ENCODE results near the gene UBE3D.
"Not testable (repeated sequence)": the region's sequence is repeated elsewhere in the genome, so short reads cannot be mapped to it uniquely, and the experiment has no call there.

Gene UBE3D

DNA sequence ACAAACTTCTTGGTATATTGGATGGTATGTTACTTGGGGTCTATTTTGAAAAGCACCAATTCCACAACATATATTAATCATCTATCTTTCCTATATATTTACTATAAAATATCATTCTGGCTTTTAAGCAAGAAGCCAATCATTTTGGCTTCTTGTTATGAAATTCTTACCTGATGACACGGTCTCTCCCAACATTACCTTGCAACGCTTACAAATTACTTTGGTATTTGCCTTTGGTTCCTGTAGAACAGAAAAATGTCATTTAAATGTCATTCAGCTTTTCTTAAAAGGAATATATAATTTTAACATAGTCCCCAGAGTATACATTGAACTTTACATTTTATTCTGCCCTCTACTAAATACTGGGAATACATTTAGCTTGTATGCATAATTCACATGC is 27.4 kb downstream of the UBE3D start:
- no peak overlapping the region for H2AFZ ChIP-seq (ENCODE audit: low read length)
- no peak for DNase-seq
- no peak overlapping the region for H3K4me3 ChIP-seq (ENCODE audit: low read length)
- no peaks in the 10 kb centered on the region for H3K9me2 ChIP-seq (replicated peaks; ENCODE audit: insufficient read depth, low read length)
- H3K27ac ChIP-seq (ENCODE audit: low read length), result no peak overlapping the region
- H3K27me3 ChIP-seq (replicated peaks; ENCODE audit: insufficient read depth, low read length), result no peaks in the 10 kb centered on the region
- TF ChIP-seq EZH2phosphoT487 (IDR thresholded peaks at IDR 0.05; ENCODE audit: low read length) (no peak), EZH2 (optimal IDR thresholded peaks at IDR 0.05; ENCODE audit: low read depth, low read length) (no peak)
- TF ChIP-seq, protein P1, sequence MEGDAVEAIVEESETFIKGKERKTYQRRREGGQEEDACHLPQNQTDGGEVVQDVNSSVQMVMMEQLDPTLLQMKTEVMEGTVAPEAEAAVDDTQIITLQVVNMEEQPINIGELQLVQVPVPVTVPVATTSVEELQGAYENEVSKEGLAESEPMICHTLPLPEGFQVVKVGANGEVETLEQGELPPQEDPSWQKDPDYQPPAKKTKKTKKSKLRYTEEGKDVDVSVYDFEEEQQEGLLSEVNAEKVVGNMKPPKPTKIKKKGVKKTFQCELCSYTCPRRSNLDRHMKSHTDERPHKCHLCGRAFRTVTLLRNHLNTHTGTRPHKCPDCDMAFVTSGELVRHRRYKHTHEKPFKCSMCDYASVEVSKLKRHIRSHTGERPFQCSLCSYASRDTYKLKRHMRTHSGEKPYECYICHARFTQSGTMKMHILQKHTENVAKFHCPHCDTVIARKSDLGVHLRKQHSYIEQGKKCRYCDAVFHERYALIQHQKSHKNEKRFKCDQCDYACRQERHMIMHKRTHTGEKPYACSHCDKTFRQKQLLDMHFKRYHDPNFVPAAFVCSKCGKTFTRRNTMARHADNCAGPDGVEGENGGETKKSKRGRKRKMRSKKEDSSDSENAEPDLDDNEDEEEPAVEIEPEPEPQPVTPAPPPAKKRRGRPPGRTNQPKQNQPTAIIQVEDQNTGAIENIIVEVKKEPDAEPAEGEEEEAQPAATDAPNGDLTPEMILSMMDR (IDR thresholded peaks at IDR 0.05; ENCODE audit: low read length), result no peak
- H3K9me3 ChIP-seq (replicated peaks; ENCODE audit: insufficient read depth, low read length), result no peaks in the 10 kb centered on the region
- no peak overlapping the region for H3K9ac ChIP-seq (ENCODE audit: low read length)
- no peaks in the 10 kb centered on the region for H3F3A ChIP-seq (ENCODE audit: insufficient read depth, low read length)
- H3K79me2 ChIP-seq (ENCODE audit: low read length), result no peaks in the 10 kb centered on the region
- no peaks in the 10 kb centered on the region for H3K36me3 ChIP-seq (replicated peaks; ENCODE audit: insufficient read depth, low read length)
- H3K4me1 ChIP-seq (ENCODE audit: low read length), result no peaks in the 10 kb centered on the region
- H3K4me2 ChIP-seq (ENCODE audit: low read depth, low read length), result no peak overlapping the region
- no peaks in the 10 kb centered on the region for H4K20me1 ChIP-seq (ENCODE audit: insufficient read depth, low read length)

GRCh38 chr6:83031689-83032088 is 34.0 kb downstream of the UBE3D start:
- TF ChIP-seq EZH2phosphoT487 (IDR thresholded peaks at IDR 0.05; ENCODE audit: low read length) (no peak), EZH2 (optimal IDR thresholded peaks at IDR 0.05; ENCODE audit: low read depth, low read length) (no peak)
- TF ChIP-seq, protein P1 (IDR thresholded peaks at IDR 0.05; ENCODE audit: low read length), result no peak
- H3K9ac ChIP-seq (ENCODE audit: low read length), result no peak overlapping the region
- H3K79me2 ChIP-seq (ENCODE audit: low read length), result no peaks in the 10 kb centered on the region
- 0 out of 2 replicates have a peak, but pooled peaks cover 6% of the 10 kb centered on the region for H3K4me1 ChIP-seq (ENCODE audit: low read length)
- H3K9me2 ChIP-seq (replicated peaks; ENCODE audit: insufficient read depth, low read length), result no peaks in the 10 kb centered on the region
- no peak overlapping the region for H2AFZ ChIP-seq (ENCODE audit: low read length)
- DNase-seq, result no peak
- no peak overlapping the region for H3K4me3 ChIP-seq (ENCODE audit: low read length)
- H3K27me3 ChIP-seq (replicated peaks; ENCODE audit: insufficient read depth, low read length), result no peaks in the 10 kb centered on the region
- no peaks in the 10 kb centered on the region for H3F3A ChIP-seq (ENCODE audit: insufficient read depth, low read length)
- H3K27ac ChIP-seq (ENCODE audit: low read length), result no peak overlapping the region
- no peaks in the 10 kb centered on the region for H4K20me1 ChIP-seq (ENCODE audit: insufficient read depth, low read length)
- H3K36me3 ChIP-seq (replicated peaks; ENCODE audit: insufficient read depth, low read length), result no peaks in the 10 kb centered on the region
- H3K4me2 ChIP-seq (ENCODE audit: low read depth, low read length), result no peak overlapping the region
- H3K9me3 ChIP-seq (replicated peaks; ENCODE audit: insufficient read depth, low read length), result no peaks in the 10 kb centered on the region

DNA sequence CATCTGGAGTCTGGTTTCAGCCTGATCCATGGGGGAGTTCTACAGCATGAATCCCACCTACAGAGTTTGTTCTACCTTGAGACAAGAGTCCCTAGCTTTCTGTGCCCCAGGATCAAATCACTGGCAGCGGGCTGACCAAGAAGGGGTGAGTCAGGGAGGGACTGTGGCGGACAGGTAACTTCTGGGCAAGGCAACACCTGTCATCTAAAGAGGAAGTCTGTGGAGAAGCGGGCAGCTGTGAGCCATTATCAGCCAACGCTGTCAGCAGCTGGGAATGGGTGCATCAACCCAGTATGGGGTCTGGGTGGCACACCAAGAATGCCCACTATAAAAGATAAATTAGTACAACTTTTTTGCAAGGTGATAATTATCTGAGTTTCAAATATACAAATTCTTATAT is 45.9 kb downstream of the UBE3D start:
- Histone ChIP-seq H3F3A (ENCODE audit: insufficient read depth, low read length) (no peaks in the 10 kb centered on the region), H3K4me2 (ENCODE audit: low read depth, low read length) (no peak overlapping the region), H3K27me3 (replicated peaks; ENCODE audit: insufficient read depth, low read length) (no peaks in the 10 kb centered on the region), H3K9ac (ENCODE audit: low read length) (no peak overlapping the region), H3K9me3 (replicated peaks; ENCODE audit: insufficient read depth, low read length) (no peaks in the 10 kb centered on the region), H3K9me2 (replicated peaks; ENCODE audit: insufficient read depth, low read length) (no peaks in the 10 kb centered on the region), H4K20me1 (ENCODE audit: insufficient read depth, low read length) (no peaks in the 10 kb centered on the region), H3K4me3 (ENCODE audit: low read length) (no peak overlapping the region), H3K27ac (ENCODE audit: low read length) (no peak overlapping the region), H3K36me3 (replicated peaks; ENCODE audit: insufficient read depth, low read length) (no peaks in the 10 kb centered on the region), H3K79me2 (ENCODE audit: low read length) (no peaks in the 10 kb centered on the region), H3K4me1 (ENCODE audit: low read length) (peaks cover 7% of the 10 kb centered on the region; the same call in 1 of the 2 replicates), H2AFZ (ENCODE audit: low read length) (no peak overlapping the region)
- no peak for TF ChIP-seq EZH2 (optimal IDR thresholded peaks at IDR 0.05; ENCODE audit: low read depth, low read length)
- TF ChIP-seq, protein P1 (IDR thresholded peaks at IDR 0.05; ENCODE audit: low read length), result no peak
- no peak for TF ChIP-seq EZH2phosphoT487 (IDR thresholded peaks at IDR 0.05; ENCODE audit: low read length)
- no peak for DNase-seq

- not testable (repeated sequence) for H3K9me2 ChIP-seq (replicated peaks; ENCODE audit: insufficient read depth, low read length); H3F3A ChIP-seq (ENCODE audit: insufficient read depth, low read length); DNase-seq; H3K4me2 ChIP-seq (ENCODE audit: low read depth, low read length); H3K9ac ChIP-seq (ENCODE audit: low read length); H3K27me3 ChIP-seq (replicated peaks; ENCODE audit: insufficient read depth, low read length); H4K20me1 ChIP-seq (ENCODE audit: insufficient read depth, low read length); H3K4me3 ChIP-seq (ENCODE audit: low read length); H3K36me3 ChIP-seq (replicated peaks; ENCODE audit: insufficient read depth, low read length); H3K79me2 ChIP-seq (ENCODE audit: low read length); H3K9me3 ChIP-seq (replicated peaks; ENCODE audit: insufficient read depth, low read length); H2AFZ ChIP-seq (ENCODE audit: low read length); H3K27ac ChIP-seq (ENCODE audit: low read length)
- H3K4me1 ChIP-seq (ENCODE audit: low read length), result peaks cover 17% of the 10 kb centered on the region
Measured at GRCh38 chr6:83011131-83011530, 54.5 kb downstream of the UBE3D start.
